Measurements from ENCODE around the gene SDS.

SDS gene

GRCh38 chr12:113403435-113404415 is at the start of gene SDS:
TSS of gene SDS (minus strand) at chr12:113403887. CDS start at chr12:113399708, 4,179 bp downstream.
- DNase-seq (ENCODE audit: low read depth, low spot score) = no peak

- no peak for DNase-seq (ENCODE audit: low read depth, low spot score)
These were observed 49.6 kb upstream of the SDS start for GRCh38 chr12:113453330-113453729.

- DNase-seq (ENCODE audit: low read depth, low spot score) = no peak
These were observed 48.8 kb upstream of the SDS start for GRCh38 chr12:113452458-113452857.

- no peak for DNase-seq (ENCODE audit: low read depth, low spot score)
These were observed 46.2 kb upstream of the SDS start for GRCh38 chr12:113449839-113450238.

- no peak for DNase-seq (ENCODE audit: low read depth, low spot score)
These were observed 45.6 kb upstream of the SDS start for GRCh38 chr12:113449299-113449698.

- no peak for DNase-seq (ENCODE audit: low read depth, low spot score)
These were observed 45.2 kb upstream of the SDS start for GRCh38 chr12:113448873-113449272.

GRCh38 chr12:113445544-113446171 is 42.0 kb upstream of the SDS start:
- DNase-seq (ENCODE audit: low read depth, low spot score) = no peak

- no peak for DNase-seq (ENCODE audit: low read depth, low spot score)
These were observed 39.4 kb upstream of the SDS start for GRCh38 chr12:113443030-113443539.

- DNase-seq (ENCODE audit: low read depth, low spot score) = no peak
These were observed 37.5 kb upstream of the SDS start for GRCh38 chr12:113440947-113441782.

GRCh38 chr12:113440336-113440735 is 36.6 kb upstream of the SDS start:
- DNase-seq (ENCODE audit: low read depth, low spot score) = no peak

GRCh38 chr12:113439606-113440030 is 35.9 kb upstream of the SDS start:
- DNase-seq (ENCODE audit: low read depth, low spot score) = peak; percentile 84

- DNase-seq (ENCODE audit: low read depth, low spot score) = no peak
These were observed 35.6 kb upstream of the SDS start for GRCh38 chr12:113439301-113439597.

GRCh38 chr12:113438523-113439300 is 35.0 kb upstream of the SDS start:
- no peak for DNase-seq (ENCODE audit: low read depth, low spot score)

- DNase-seq (ENCODE audit: low read depth, low spot score) = peak; percentile 34
These were observed 34.0 kb upstream of the SDS start for GRCh38 chr12:113437729-113438100.

- DNase-seq (ENCODE audit: low read depth, low spot score) = no peak
These were observed 33.5 kb upstream of the SDS start for GRCh38 chr12:113436993-113437728.

GRCh38 chr12:113436586-113436985 is 32.9 kb upstream of the SDS start:
- DNase-seq (ENCODE audit: low read depth, low spot score) = no peak

GRCh38 chr12:113435367-113435766 is 31.7 kb upstream of the SDS start:
- no peak for DNase-seq (ENCODE audit: low read depth, low spot score)

GRCh38 chr12:113432986-113433385 is 29.3 kb upstream of the SDS start:
- DNase-seq (ENCODE audit: low read depth, low spot score) = no peak

- DNase-seq (ENCODE audit: low read depth, low spot score) = no peak
These were observed 24.8 kb upstream of the SDS start for GRCh38 chr12:113428482-113428881.

GRCh38 chr12:113427882-113428281 is 24.2 kb upstream of the SDS start:
- no peak for DNase-seq (ENCODE audit: low read depth, low spot score)

Measured in ELF-1 (cell line).